IMR-90 (cell line): Measurements from ENCODE around the gene PRKACA. TPM values are rescaled to one million over a fixed set of nuclear protein-coding genes. Genes with fewer than 3 reads are reported as not detected.

Experiments
- ATAC-seq: fragments of 200-7000 bp; cut with Tn5 transposase; 2 replicates; pipeline ENCODE4 v1.9.1; 2020; ENCODE audit warnings: low read depth, mild to moderate bottlenecking, moderate library complexity
- BruUV-seq: library from RNA; stranded (reverse); fragments of 400-500 nt; replicated peaks from 2 replicates; lab custom pipeline; 2021; lab: Mats Ljungman, UMichigan
- CTCF ChIA-PET: fragments of 300-600 bp; formaldehyde crosslinking; extraction: SDS; loops from one replicate; lab custom pipeline; 2021; ENCODE audit warnings: antibody characterized with exemption; lab: Yijun Ruan, JAX
- POLR2A ChIA-PET: fragments of 300-600 bp; sonication (Branson Sonifier 250); formaldehyde crosslinking; loops from one replicate; lab custom pipeline; 2022; ENCODE audit warnings: antibody characterized with exemption; ENCODE audit not compliant: unreplicated experiment; lab: Charles Lee
- DNase-seq: peaks from one replicate; pipeline ENCODE4 v3.0.0; 2013
- H2AFZ ChIP-seq: replicated peaks from 2 replicates; pipeline ENCODE3; 2013; ENCODE audit warnings: low read length, mild to moderate bottlenecking; ENCODE audit not compliant: poor library complexity
- H2AK5ac ChIP-seq: 2 replicates; pipeline ENCODE4 v1.6.1; 2013; ENCODE audit warnings: low read depth, low read length, inconsistent platforms
- H2AK9ac ChIP-seq: replicated peaks from 2 replicates; pipeline ENCODE3; 2013; ENCODE audit warnings: mild to moderate bottlenecking, low read depth, low read length, moderate library complexity; ENCODE audit not compliant: poor library complexity
- H2BK120ac ChIP-seq: 2 replicates; pipeline ENCODE4 v1.6.1; 2013; ENCODE audit warnings: low read depth, low read length, inconsistent platforms
- H2BK15ac ChIP-seq: 3 replicates; pipeline ENCODE4 v1.6.1; 2013; ENCODE audit warnings: low read depth, low read length, inconsistent platforms
- H2BK20ac ChIP-seq: 2 replicates; pipeline ENCODE4 v1.6.1; 2013; ENCODE audit warnings: low read depth, mild to moderate bottlenecking, inconsistent platforms, low read length, moderate library complexity
- H2BK5ac ChIP-seq: 2 replicates; pipeline ENCODE4 v1.6.1; 2013; ENCODE audit warnings: mild to moderate bottlenecking, low read depth, low read length, inconsistent platforms; ENCODE audit not compliant: poor library complexity, severe bottlenecking
- H3K14ac ChIP-seq: replicated peaks from 2 replicates; pipeline ENCODE4 v1.6.1; 2013; ENCODE audit warnings: low read depth, low read length, inconsistent platforms
- H3K18ac ChIP-seq: 2 replicates; pipeline ENCODE4 v1.6.1; 2013; ENCODE audit warnings: low read depth, low read length, control low read depth
- H3K23ac ChIP-seq: 2 replicates; pipeline ENCODE4 v1.6.1; 2013; ENCODE audit warnings: low read depth, low read length, inconsistent platforms
- H3K27ac ChIP-seq: 2 replicates; pipeline ENCODE4 v1.5.1; 2013; ENCODE audit warnings: mild to moderate bottlenecking, control low read depth, low read length; ENCODE audit not compliant: insufficient read depth
- H3K27me3 ChIP-seq: 2 replicates; pipeline ENCODE4 v1.6.1; 2013; ENCODE audit warnings: low read length; ENCODE audit not compliant: control insufficient read depth, insufficient read depth
- H3K36me3 ChIP-seq: 2 replicates; pipeline ENCODE4 v1.6.1; 2013; ENCODE audit warnings: low read length, mixed read lengths; ENCODE audit not compliant: control insufficient read depth, insufficient read depth
- H3K4ac ChIP-seq: 2 replicates; pipeline ENCODE4 v1.6.1; 2013; ENCODE audit warnings: low read depth, low read length, inconsistent platforms
- H3K4me1 ChIP-seq: 2 replicates; pipeline ENCODE4 v1.6.1; 2013; ENCODE audit warnings: low read length, mixed read lengths; ENCODE audit not compliant: control insufficient read depth, insufficient read depth
- H3K4me2 ChIP-seq: 2 replicates; pipeline ENCODE4 v1.6.1; 2013; ENCODE audit warnings: low read depth, mild to moderate bottlenecking, control low read depth, low read length, moderate library complexity
- H3K4me3 ChIP-seq: 2 replicates; pipeline ENCODE4 v1.5.1; 2013; ENCODE audit warnings: low read depth, mild to moderate bottlenecking, control low read depth, low read length, moderate library complexity; ENCODE audit not compliant: insufficient read depth
- H3K56ac ChIP-seq: 2 replicates; pipeline ENCODE4 v1.6.1; 2013; ENCODE audit warnings: low read length, inconsistent platforms; ENCODE audit not compliant: insufficient read depth; ENCODE audit errors: extremely low read depth
- H3K79me1 ChIP-seq, 2 experiments: 2 replicates each; pipeline ENCODE4 v1.6.1; 2013; ENCODE audit warnings: low read length in 2 of 2, inconsistent platforms in 1 of 2, low read depth in 1 of 2
- H3K9ac ChIP-seq: 2 replicates; pipeline ENCODE4 v1.6.1; 2013; ENCODE audit warnings: low read depth, low read length, control low read depth
- H3K9me1 ChIP-seq: 2 replicates; pipeline ENCODE4 v1.6.1; 2013; ENCODE audit warnings: low read length, inconsistent platforms; ENCODE audit not compliant: insufficient read depth
- H3K9me3 ChIP-seq: 2 replicates; pipeline ENCODE4 v1.6.1; 2013; ENCODE audit warnings: low read length; ENCODE audit not compliant: control insufficient read depth, insufficient read depth
- H4K20me1 ChIP-seq: 2 replicates; pipeline ENCODE4 v1.6.1; 2013; ENCODE audit warnings: low read length, inconsistent platforms; ENCODE audit not compliant: insufficient read depth
- H4K5ac ChIP-seq: 2 replicates; pipeline ENCODE4 v1.6.1; 2013; ENCODE audit warnings: mild to moderate bottlenecking, low read depth, low read length, control low read depth
- H4K8ac ChIP-seq, 2 experiments: 2 replicates each; pipeline ENCODE4 v1.6.1; 2013; ENCODE audit warnings: low read depth in 2 of 2, low read length in 2 of 2, control low read depth in 1 of 2, inconsistent platforms in 1 of 2
- H4K91ac ChIP-seq: 2 replicates; pipeline ENCODE4 v1.6.1; 2013; ENCODE audit warnings: low read depth, low read length, inconsistent platforms; ENCODE audit not compliant: insufficient read depth
- BHLHE40 ChIP-seq: fragments of 150-350 bp; IDR thresholded peaks from 2 replicates; pipeline ENCODE4 v1.6.1; 2016; ENCODE audit warnings: mild to moderate bottlenecking, low read depth, low read length
- CHD1 ChIP-seq: IDR thresholded peaks from 2 replicates; pipeline ENCODE4 v1.6.1; 2012; ENCODE audit warnings: low read depth, low read length, improper control_type of control experiment
- FOS ChIP-seq: fragments of 150-350 bp; IDR thresholded peaks from 2 replicates; pipeline ENCODE4 v1.6.1; 2016; ENCODE audit warnings: low read depth, low read length
- MAFK ChIP-seq: IDR thresholded peaks from 2 replicates; pipeline ENCODE4 v1.6.1; 2012; ENCODE audit warnings: low read depth, low read length, improper control_type of control experiment
- MAZ ChIP-seq: IDR thresholded peaks from 2 replicates; pipeline ENCODE4 v1.6.1; 2012; ENCODE audit warnings: low read depth, mild to moderate bottlenecking, low read length, improper control_type of control experiment, moderate library complexity, borderline replicate concordance
- POLR2A ChIP-seq: IDR thresholded peaks from 2 replicates; pipeline ENCODE4 v1.6.1; 2012; ENCODE audit warnings: mild to moderate bottlenecking, low read depth, low read length
- RCOR1 ChIP-seq: IDR thresholded peaks from 2 replicates; pipeline ENCODE4 v1.6.1; 2012; ENCODE audit warnings: mild to moderate bottlenecking, low read length, improper control_type of control experiment; ENCODE audit not compliant: insufficient replicate concordance
- RFX5 ChIP-seq: IDR thresholded peaks from 2 replicates; pipeline ENCODE4 v1.8.0; 2012; ENCODE audit warnings: low read depth, mild to moderate bottlenecking, low read length, moderate library complexity
- WGBS, 2 experiments: methylation state at CpG; one replicate each; pipeline versions ENCODE4 v1.1.5 to v1.1.7; 2013; ENCODE audit warnings: missing lambda C conversion rate in 2 of 2; ENCODE audit not compliant: insufficient read length in 1 of 2; ENCODE audit errors: extremely low coverage in 2 of 2; 5-methylcytosine and 5-hydroxymethylcytosine counted together
- dilution Hi-C: fragments of 300-500 bp; cut with HindIII; formaldehyde crosslinking; loops from one replicate; pipeline ENCODE4 v1.14.3; 2018; ENCODE audit warnings: low sequenced_read_pairs; ENCODE audit not compliant: unreplicated experiment
- in situ Hi-C: fragments of 300-500 bp; cut with MboI; formaldehyde crosslinking; loops from 3 replicates; pipeline ENCODE4 v1.14.3; 2019; ENCODE audit warnings: low sequenced_read_pairs, inconsistent platforms, mixed read lengths
- intact Hi-C: fragments of 100-400 bp; cut with micrococcal nuclease; formaldehyde crosslinking; loops from 2 replicates; pipeline ENCODE4 v1.10.0; 2022
- polyA plus RNA-seq, 3 experiments: library from polyadenylated mRNA; depleted of rRNA; stranded (reverse); fragments of >200 nt; gene quantifications; 2 replicates each; pipeline ENCODE4 v1.2.3, GENCODE V29; 2012; ENCODE audit warnings: low replicate concordance in 1 of 3
- total RNA-seq: library from RNA; depleted of rRNA; stranded (reverse); fragments of >200 nt; gene quantifications from 2 replicates; pipeline ENCODE4 v1.2.3, GENCODE V29; 2012
- TF ChIP-seq, protein P1 (sequence below): conservative IDR thresholded peaks from 2 replicates; pipeline ENCODE4 v1.5.1; 2012; ENCODE audit warnings: mild to moderate bottlenecking, low read depth, low read length, improper control_type of control experiment
- TF ChIP-seq, protein P2 (sequence below): fragments of 150-350 bp; IDR thresholded peaks from 2 replicates; pipeline ENCODE4 v1.6.1; 2016; ENCODE audit warnings: low read depth, mild to moderate bottlenecking, low read length, moderate library complexity, borderline replicate concordance
- TF ChIP-seq, protein P3 (sequence below): fragments of 150-350 bp; IDR thresholded peaks from 2 replicates; pipeline ENCODE4 v1.6.1; 2017; ENCODE audit warnings: mild to moderate bottlenecking, antibody characterized with exemption, low read length, low read depth

Gene PRKACA
- total and polyA plus RNA-seq, 2 of the 4 experiments (the other 2 are of a cell fraction) = 18.1 to 94.5 TPM

DNA sequence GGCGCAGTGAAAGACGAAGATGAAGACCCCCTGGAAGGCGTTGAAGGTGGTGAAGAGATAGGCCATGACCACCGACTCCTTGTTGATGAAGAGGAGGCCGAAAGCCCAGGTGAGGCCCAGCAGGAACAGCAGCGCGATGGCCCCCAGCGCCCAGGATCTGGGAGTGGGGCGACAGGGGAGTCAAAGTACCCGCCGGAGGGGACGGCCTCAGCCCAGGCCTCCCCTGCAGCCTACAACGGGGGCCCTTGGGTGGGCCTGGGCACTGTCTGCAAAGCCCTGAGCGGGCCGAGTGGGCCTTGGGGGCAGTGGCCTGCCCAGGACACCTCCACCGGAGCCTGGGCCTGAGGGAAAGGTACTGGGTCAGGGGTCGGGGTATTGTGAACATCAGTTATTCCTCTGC lies 37.8 kb upstream of the PRKACA start:
- H3K9ac ChIP-seq = no peak overlapping the region
- H4K20me1 ChIP-seq = no peaks in the 10 kb centered on the region
- no peak overlapping the region for H2BK15ac ChIP-seq
- H3K14ac ChIP-seq = no peak overlapping the region
- H3K4me1 ChIP-seq = no peaks in the 10 kb centered on the region
- H3K9me3 ChIP-seq = no peaks in the 10 kb centered on the region
- H3K36me3 ChIP-seq = peaks cover 7% of the 10 kb centered on the region
- H2AK9ac ChIP-seq = no peak overlapping the region
- WGBS, 2 experiments = 97% methylated on average over 6 of the region's 17 CpGs; no CpG with 5 or more reads in 1 of the 2 experiments
- in situ Hi-C loops (no loop called here), intact Hi-C loops (no loop called here), dilution Hi-C loops (no loop called here)
- H2BK5ac ChIP-seq = no peak overlapping the region
- no peak overlapping the region for H3K27ac ChIP-seq
- H3K18ac ChIP-seq = no peak overlapping the region
- no peak overlapping the region for H4K8ac ChIP-seq
- POLR2A ChIA-PET = interaction anchor here (0.5 kb wide), 1 partner anchor 302 kb away, joined by 6 read pairs; no protein-coding TSS in a partner anchor
- no peaks in the 10 kb centered on the region; a peak in 1 of 4 replicates for H3K79me1 ChIP-seq
- CTCF ChIA-PET = no interaction called here
- H2BK20ac ChIP-seq = no peak overlapping the region
- no peak overlapping the region for H4K5ac ChIP-seq
- H3K27me3 ChIP-seq = no peaks in the 10 kb centered on the region
- H3K23ac ChIP-seq = no peak overlapping the region
- DNase-seq = no peak
- no peak overlapping the region for H2AFZ ChIP-seq
- H4K91ac ChIP-seq = no peak overlapping the region
- no peak for ATAC-seq
- H3K9me1 ChIP-seq = no peaks in the 10 kb centered on the region
- TF ChIP-seq, protein P1, sequence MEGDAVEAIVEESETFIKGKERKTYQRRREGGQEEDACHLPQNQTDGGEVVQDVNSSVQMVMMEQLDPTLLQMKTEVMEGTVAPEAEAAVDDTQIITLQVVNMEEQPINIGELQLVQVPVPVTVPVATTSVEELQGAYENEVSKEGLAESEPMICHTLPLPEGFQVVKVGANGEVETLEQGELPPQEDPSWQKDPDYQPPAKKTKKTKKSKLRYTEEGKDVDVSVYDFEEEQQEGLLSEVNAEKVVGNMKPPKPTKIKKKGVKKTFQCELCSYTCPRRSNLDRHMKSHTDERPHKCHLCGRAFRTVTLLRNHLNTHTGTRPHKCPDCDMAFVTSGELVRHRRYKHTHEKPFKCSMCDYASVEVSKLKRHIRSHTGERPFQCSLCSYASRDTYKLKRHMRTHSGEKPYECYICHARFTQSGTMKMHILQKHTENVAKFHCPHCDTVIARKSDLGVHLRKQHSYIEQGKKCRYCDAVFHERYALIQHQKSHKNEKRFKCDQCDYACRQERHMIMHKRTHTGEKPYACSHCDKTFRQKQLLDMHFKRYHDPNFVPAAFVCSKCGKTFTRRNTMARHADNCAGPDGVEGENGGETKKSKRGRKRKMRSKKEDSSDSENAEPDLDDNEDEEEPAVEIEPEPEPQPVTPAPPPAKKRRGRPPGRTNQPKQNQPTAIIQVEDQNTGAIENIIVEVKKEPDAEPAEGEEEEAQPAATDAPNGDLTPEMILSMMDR = no peak
- TF ChIP-seq RFX5 (no peak), CHD1 (no peak), MAZ (no peak), FOS (no peak), MAFK (no peak), BHLHE40 (no peak), POLR2A (no peak), RCOR1 (no peak)
- TF ChIP-seq, protein P2, sequence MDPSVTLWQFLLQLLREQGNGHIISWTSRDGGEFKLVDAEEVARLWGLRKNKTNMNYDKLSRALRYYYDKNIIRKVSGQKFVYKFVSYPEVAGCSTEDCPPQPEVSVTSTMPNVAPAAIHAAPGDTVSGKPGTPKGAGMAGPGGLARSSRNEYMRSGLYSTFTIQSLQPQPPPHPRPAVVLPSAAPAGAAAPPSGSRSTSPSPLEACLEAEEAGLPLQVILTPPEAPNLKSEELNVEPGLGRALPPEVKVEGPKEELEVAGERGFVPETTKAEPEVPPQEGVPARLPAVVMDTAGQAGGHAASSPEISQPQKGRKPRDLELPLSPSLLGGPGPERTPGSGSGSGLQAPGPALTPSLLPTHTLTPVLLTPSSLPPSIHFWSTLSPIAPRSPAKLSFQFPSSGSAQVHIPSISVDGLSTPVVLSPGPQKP = no peak
- TF ChIP-seq, protein P3, sequence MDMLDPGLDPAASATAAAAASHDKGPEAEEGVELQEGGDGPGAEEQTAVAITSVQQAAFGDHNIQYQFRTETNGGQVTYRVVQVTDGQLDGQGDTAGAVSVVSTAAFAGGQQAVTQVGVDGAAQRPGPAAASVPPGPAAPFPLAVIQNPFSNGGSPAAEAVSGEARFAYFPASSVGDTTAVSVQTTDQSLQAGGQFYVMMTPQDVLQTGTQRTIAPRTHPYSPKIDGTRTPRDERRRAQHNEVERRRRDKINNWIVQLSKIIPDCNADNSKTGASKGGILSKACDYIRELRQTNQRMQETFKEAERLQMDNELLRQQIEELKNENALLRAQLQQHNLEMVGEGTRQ = no peak
- no TSS peak for BruUV-seq
- H3K56ac ChIP-seq = no peak overlapping the region
- no peak overlapping the region for H3K4me2 ChIP-seq
- no peak overlapping the region for H3K4me3 ChIP-seq
- H2BK120ac ChIP-seq = no peak overlapping the region
- no peak overlapping the region for H2AK5ac ChIP-seq
- H3K4ac ChIP-seq = no peak overlapping the region
